Endothelial cell (in vitro differentiated cells): ENCODE measurements around the gene CORO2B. TPM values are rescaled to one million over a fixed set of nuclear protein-coding genes. Genes with fewer than 3 reads are reported as not detected.

Source experiments
- DNase-seq: peaks from one replicate; pipeline ENCODE4 v3.0.0; 2021; ENCODE audit warnings: low spot score
- H3K27ac Mint-ChIP-seq: one replicate; pipeline ENCODE4 v1.8.0; 2021; ENCODE audit warnings: mixed read lengths, inconsistent platforms; ENCODE audit not compliant: unreplicated experiment
- H3K27me3 Mint-ChIP-seq: one replicate; pipeline ENCODE4 v1.8.0; 2021; ENCODE audit warnings: mild to moderate bottlenecking, moderate library complexity, mixed read lengths, inconsistent platforms; ENCODE audit not compliant: unreplicated experiment
- H3K36me3 Mint-ChIP-seq: one replicate; pipeline ENCODE4 v1.8.0; 2021; ENCODE audit warnings: mild to moderate bottlenecking, low read depth, mixed read lengths, inconsistent platforms; ENCODE audit not compliant: unreplicated experiment
- H3K4me1 Mint-ChIP-seq: one replicate; pipeline ENCODE4 v1.8.0; 2021; ENCODE audit warnings: mild to moderate bottlenecking, mixed read lengths, inconsistent platforms; ENCODE audit not compliant: unreplicated experiment
- H3K4me3 Mint-ChIP-seq: one replicate; pipeline ENCODE4 v1.8.0; 2021; ENCODE audit warnings: mild to moderate bottlenecking, mixed read lengths, inconsistent platforms; ENCODE audit not compliant: unreplicated experiment
- H3K9me3 Mint-ChIP-seq: one replicate; pipeline ENCODE4 v1.8.0; 2021; ENCODE audit warnings: mixed read lengths, inconsistent platforms; ENCODE audit not compliant: unreplicated experiment
- CTCF ChIP-seq: fragments of 200-600 bp; sonication (generic); IDR thresholded peaks from one replicate; pipeline ENCODE4 v1.5.0; 2021; ENCODE audit warnings: antibody characterized with exemption; ENCODE audit not compliant: unreplicated experiment
- total RNA-seq: library from RNA; stranded (reverse); fragmentation: NEBNext Ultra II Directional; extraction: Animal tissue kit (Norgen Biotek cat#: 25700); gene quantifications from one replicate; pipeline ENCODE4 v1.2.1, GENCODE V29; 2021; ENCODE audit not compliant: unreplicated experiment

Gene CORO2B
- total RNA-seq, 1 donor from 2014 or later, result 71.7 TPM

GRCh38 chr15:68721886-68722285, 143.1 kb downstream of the CORO2B start:
- H3K27ac Mint-ChIP-seq, result no peak overlapping the region
- H3K36me3 Mint-ChIP-seq, result peaks cover 37% of the 10 kb centered on the region
- no peak for DNase-seq
- peaks cover 3% of the 10 kb centered on the region for H3K27me3 Mint-ChIP-seq
- H3K9me3 Mint-ChIP-seq, result no peaks in the 10 kb centered on the region
- peaks cover 2% of the 10 kb centered on the region for H3K4me1 Mint-ChIP-seq
- no peak for TF ChIP-seq CTCF
- H3K4me3 Mint-ChIP-seq, result no peak overlapping the region

- Mint-ChIP-seq H3K27ac (peak overlapping the region; percentile 48), H3K9me3 (no peaks in the 10 kb centered on the region)
Observed at GRCh38 chr15:68725736-68726135, 146.9 kb downstream of the CORO2B start.

GRCh38 chr15:68726246-68726645, 147.5 kb downstream of the CORO2B start:
- TF ChIP-seq CTCF, result no peak
- H3K27ac Mint-ChIP-seq, result no peak overlapping the region
- peaks cover 8% of the 10 kb centered on the region for H3K36me3 Mint-ChIP-seq
- H3K4me1 Mint-ChIP-seq, result peaks cover 15% of the 10 kb centered on the region
- H3K9me3 Mint-ChIP-seq, result no peaks in the 10 kb centered on the region
- no peak overlapping the region for H3K4me3 Mint-ChIP-seq
- H3K27me3 Mint-ChIP-seq, result no peaks in the 10 kb centered on the region
- no peak for DNase-seq

More at GRCh38 chr15:68725736-68726135, 146.9 kb downstream of the CORO2B start:
- Mint-ChIP-seq H3K4me3 (peak overlapping the region; percentile 4), H3K36me3 (peaks cover 11% of the 10 kb centered on the region), H3K4me1 (peaks cover 10% of the 10 kb centered on the region), H3K27me3 (no peaks in the 10 kb centered on the region)
- DNase-seq, result peak; percentile 17
- no peak for TF ChIP-seq CTCF

- TF ChIP-seq CTCF, result no peak
- Mint-ChIP-seq H3K4me3 (no peak overlapping the region), H3K4me1 (peaks cover 36% of the 10 kb centered on the region), H3K27ac (no peak overlapping the region), H3K9me3 (no peaks in the 10 kb centered on the region), H3K27me3 (no peaks in the 10 kb centered on the region), H3K36me3 (peaks cover 3% of the 10 kb centered on the region)
- peak; percentile 15 for DNase-seq
Observed at GRCh38 chr15:68729789-68730411, 151.1 kb downstream of the CORO2B start.

GRCh38 chr15:68730471-68730919, 151.7 kb downstream of the CORO2B start:
- no peak overlapping the region for H3K4me3 Mint-ChIP-seq
- peak; percentile 47 for DNase-seq
- no peak overlapping the region for H3K27ac Mint-ChIP-seq
- no peaks in the 10 kb centered on the region for H3K27me3 Mint-ChIP-seq
- peak; percentile 33 for TF ChIP-seq CTCF
- H3K4me1 Mint-ChIP-seq, result peaks cover 42% of the 10 kb centered on the region
- no peaks in the 10 kb centered on the region for H3K9me3 Mint-ChIP-seq
- H3K36me3 Mint-ChIP-seq, result peaks cover 3% of the 10 kb centered on the region
